WTC11 (cell line): ENCODE measurements around the gene RBMS1. TPM values are rescaled to one million over a fixed set of nuclear protein-coding genes. Genes with fewer than 3 reads are reported as not detected.

Experiments
- ATAC-seq: fragments of 200-7000 bp; cut with Tn5 transposase; 2 replicates; pipeline ENCODE4 v1.10.0; 2021; ENCODE audit warnings: mild to moderate bottlenecking, moderate library complexity
- CTCF ChIA-PET: fragments of 300-600 bp; sonication (Branson Sonifier 250); formaldehyde crosslinking; loops from one replicate; lab custom pipeline; 2021; ENCODE audit warnings: antibody characterized with exemption; lab: Charles Lee
- POLR2A ChIA-PET: fragments of 350-600 bp; sonication (Branson Sonifier 250); formaldehyde crosslinking; loops from one replicate; lab custom pipeline; 2021; ENCODE audit warnings: antibody characterized with exemption; lab: Charles Lee
- DNase-seq: peaks from one replicate; pipeline ENCODE4 v3.0.0; 2021; ENCODE audit warnings: low spot score
- H3K27ac Mint-ChIP-seq: 2 replicates; pipeline ENCODE4 v1.8.0; 2021; ENCODE audit warnings: mixed read lengths
- H3K27me3 Mint-ChIP-seq: 2 replicates; pipeline ENCODE4 v1.8.0; 2021; ENCODE audit warnings: low read depth, mild to moderate bottlenecking, moderate library complexity, mixed read lengths
- H3K36me3 Mint-ChIP-seq: 2 replicates; pipeline ENCODE4 v1.8.0; 2021; ENCODE audit warnings: mixed read lengths
- H3K4me1 Mint-ChIP-seq: 2 replicates; pipeline ENCODE4 v1.8.0; 2022; ENCODE audit warnings: mixed read lengths
- H3K4me3 Mint-ChIP-seq: 2 replicates; pipeline ENCODE4 v1.8.0; 2021; ENCODE audit warnings: mild to moderate bottlenecking, moderate library complexity, mixed read lengths
- H3K9me3 Mint-ChIP-seq: 2 replicates; pipeline ENCODE4 v1.8.0; 2021; ENCODE audit warnings: mixed read lengths
- CREM ChIP-seq: sonication (generic); formaldehyde crosslinking; IDR thresholded peaks from 2 replicates; pipeline ENCODE4 v1.8.1; 2022; ENCODE audit warnings: mild to moderate bottlenecking, missing genetic modification reagents, moderate library complexity
- FOXK1 ChIP-seq: sonication (generic); formaldehyde crosslinking; IDR thresholded peaks from 2 replicates; pipeline ENCODE4 v1.8.0; 2022; ENCODE audit warnings: mild to moderate bottlenecking, moderate library complexity, missing genetic modification reagents
- MXD4 ChIP-seq: fragments of 250-450 bp; sonication (Bioruptor Pico); IDR thresholded peaks from 2 replicates; pipeline ENCODE4 v1.8.0; 2021; ENCODE audit warnings: mild to moderate bottlenecking, moderate library complexity, borderline replicate concordance
- MYBL2 ChIP-seq: sonication (generic); formaldehyde crosslinking; IDR thresholded peaks from 2 replicates; pipeline ENCODE4 v1.8.1; 2023; ENCODE audit warnings: mild to moderate bottlenecking, moderate library complexity, missing genetic modification reagents
- NFATC4 ChIP-seq: fragments of 250-450 bp; sonication (Bioruptor Pico); IDR thresholded peaks from 2 replicates; pipeline ENCODE4 v1.9.0; 2021; ENCODE audit warnings: mild to moderate bottlenecking
- RELA ChIP-seq: sonication (generic); formaldehyde crosslinking; IDR thresholded peaks from 2 replicates; pipeline ENCODE4 v1.8.1; 2022; ENCODE audit warnings: missing genetic modification reagents, mild to moderate bottlenecking, borderline replicate concordance
- SMAD3 ChIP-seq: sonication (generic); formaldehyde crosslinking; IDR thresholded peaks from 2 replicates; pipeline ENCODE4 v1.8.0; 2022; ENCODE audit warnings: missing genetic modification reagents, mild to moderate bottlenecking, borderline replicate concordance
- SMAD4 ChIP-seq: sonication (generic); formaldehyde crosslinking; IDR thresholded peaks from 2 replicates; pipeline ENCODE4 v1.8.0; 2022; ENCODE audit warnings: mild to moderate bottlenecking, missing genetic modification reagents
- SOX15 ChIP-seq: fragments of 250-450 bp; sonication (Bioruptor Pico); IDR thresholded peaks from 2 replicates; pipeline ENCODE4 v1.9.0; 2021; ENCODE audit warnings: mild to moderate bottlenecking
- TEAD4 ChIP-seq: sonication (generic); formaldehyde crosslinking; IDR thresholded peaks from 2 replicates; pipeline ENCODE4 v1.8.0; 2022; ENCODE audit warnings: mild to moderate bottlenecking, missing genetic modification reagents
- TP53 ChIP-seq: sonication (generic); formaldehyde crosslinking; IDR thresholded peaks from 2 replicates; pipeline ENCODE4 v1.8.1; 2023; ENCODE audit warnings: mild to moderate bottlenecking, missing genetic modification reagents
- ZNF671 ChIP-seq: fragments of 250-450 bp; sonication (Bioruptor Pico); IDR thresholded peaks from 2 replicates; pipeline ENCODE4 v1.8.0; 2021; ENCODE audit warnings: mild to moderate bottlenecking
- total RNA-seq: library from RNA; stranded (reverse); gene quantifications from 3 replicates; pipeline ENCODE4 v1.2.3, GENCODE V29; 2021
- TF ChIP-seq, protein P1 (sequence below): sonication (generic); formaldehyde crosslinking; IDR thresholded peaks from 2 replicates; pipeline ENCODE4 v1.8.1; 2023; ENCODE audit warnings: mild to moderate bottlenecking, moderate library complexity, missing genetic modification reagents
- TF ChIP-seq, protein P2 (sequence below): sonication (generic); formaldehyde crosslinking; IDR thresholded peaks from 2 replicates; pipeline ENCODE4 v1.8.0; 2023; ENCODE audit warnings: mild to moderate bottlenecking, missing genetic modification reagents
- TF ChIP-seq, protein P3 (sequence below): fragments of 250-450 bp; sonication (Bioruptor Pico); IDR thresholded peaks from 2 replicates; pipeline ENCODE4 v1.8.0; 2021; ENCODE audit warnings: mild to moderate bottlenecking
- TF ChIP-seq, protein P4 (sequence below): fragments of 250-450 bp; sonication (Bioruptor Pico); IDR thresholded peaks from 2 replicates; pipeline ENCODE4 v2.1.2; 2022; ENCODE audit warnings: mild to moderate bottlenecking, moderate library complexity
- TF ChIP-seq, protein P5 (sequence below): sonication (generic); formaldehyde crosslinking; IDR thresholded peaks from 2 replicates; pipeline ENCODE4 v1.8.1; 2022; ENCODE audit warnings: mild to moderate bottlenecking, missing genetic modification reagents, moderate library complexity, borderline replicate concordance
- TF ChIP-seq, protein P6 (sequence below): sonication (generic); formaldehyde crosslinking; IDR thresholded peaks from 2 replicates; pipeline ENCODE4 v1.8.1; 2023; ENCODE audit warnings: mild to moderate bottlenecking, missing genetic modification reagents, moderate library complexity
- TF ChIP-seq, protein P7 (sequence below): fragments of 250-450 bp; sonication (Bioruptor Pico); IDR thresholded peaks from 2 replicates; pipeline ENCODE4 v1.9.0; 2021; ENCODE audit warnings: mild to moderate bottlenecking

Gene RBMS1
- total RNA-seq, 1 experiment from 2014 or later = 56.3 TPM

DNA sequence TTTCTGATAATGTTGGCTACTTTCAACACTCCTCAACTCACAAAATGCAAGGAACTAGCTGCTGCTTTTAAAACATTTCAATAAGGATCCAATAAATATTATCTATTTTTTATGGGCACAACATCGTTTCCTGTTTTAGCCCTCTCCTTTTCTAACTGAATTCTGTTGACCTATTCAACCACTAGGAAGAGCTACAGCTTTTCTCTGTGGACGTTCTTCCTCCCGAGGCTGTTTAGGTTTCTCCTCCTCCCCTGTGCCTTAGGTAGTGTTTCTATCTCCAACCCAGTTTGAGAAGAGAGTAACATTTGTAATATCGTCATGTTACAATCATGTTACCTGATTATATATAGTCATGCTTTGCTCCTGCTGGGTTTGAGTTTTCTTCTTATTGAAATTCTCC is 202.2 kb downstream of the RBMS1 start:
- TF ChIP-seq, protein P1, sequence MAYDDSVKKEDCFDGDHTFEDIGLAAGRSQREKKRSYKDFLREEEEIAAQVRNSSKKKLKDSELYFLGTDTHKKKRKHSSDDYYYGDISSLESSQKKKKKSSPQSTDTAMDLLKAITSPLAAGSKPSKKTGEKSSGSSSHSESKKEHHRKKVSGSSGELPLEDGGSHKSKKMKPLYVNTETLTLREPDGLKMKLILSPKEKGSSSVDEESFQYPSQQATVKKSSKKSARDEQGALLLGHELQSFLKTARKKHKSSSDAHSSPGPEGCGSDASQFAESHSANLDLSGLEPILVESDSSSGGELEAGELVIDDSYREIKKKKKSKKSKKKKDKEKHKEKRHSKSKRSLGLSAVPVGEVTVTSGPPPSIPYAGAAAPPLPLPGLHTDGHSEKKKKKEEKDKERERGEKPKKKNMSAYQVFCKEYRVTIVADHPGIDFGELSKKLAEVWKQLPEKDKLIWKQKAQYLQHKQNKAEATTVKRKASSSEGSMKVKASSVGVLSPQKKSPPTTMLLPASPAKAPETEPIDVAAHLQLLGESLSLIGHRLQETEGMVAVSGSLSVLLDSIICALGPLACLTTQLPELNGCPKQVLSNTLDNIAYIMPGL (CRISPR knock-in tag) = no peak
- TF ChIP-seq MXD4 (CRISPR knock-in tag) (no peak), RELA (no peak), TEAD4 (no peak), MYBL2 (CRISPR knock-in tag) (no peak)
- TF ChIP-seq, protein P2, sequence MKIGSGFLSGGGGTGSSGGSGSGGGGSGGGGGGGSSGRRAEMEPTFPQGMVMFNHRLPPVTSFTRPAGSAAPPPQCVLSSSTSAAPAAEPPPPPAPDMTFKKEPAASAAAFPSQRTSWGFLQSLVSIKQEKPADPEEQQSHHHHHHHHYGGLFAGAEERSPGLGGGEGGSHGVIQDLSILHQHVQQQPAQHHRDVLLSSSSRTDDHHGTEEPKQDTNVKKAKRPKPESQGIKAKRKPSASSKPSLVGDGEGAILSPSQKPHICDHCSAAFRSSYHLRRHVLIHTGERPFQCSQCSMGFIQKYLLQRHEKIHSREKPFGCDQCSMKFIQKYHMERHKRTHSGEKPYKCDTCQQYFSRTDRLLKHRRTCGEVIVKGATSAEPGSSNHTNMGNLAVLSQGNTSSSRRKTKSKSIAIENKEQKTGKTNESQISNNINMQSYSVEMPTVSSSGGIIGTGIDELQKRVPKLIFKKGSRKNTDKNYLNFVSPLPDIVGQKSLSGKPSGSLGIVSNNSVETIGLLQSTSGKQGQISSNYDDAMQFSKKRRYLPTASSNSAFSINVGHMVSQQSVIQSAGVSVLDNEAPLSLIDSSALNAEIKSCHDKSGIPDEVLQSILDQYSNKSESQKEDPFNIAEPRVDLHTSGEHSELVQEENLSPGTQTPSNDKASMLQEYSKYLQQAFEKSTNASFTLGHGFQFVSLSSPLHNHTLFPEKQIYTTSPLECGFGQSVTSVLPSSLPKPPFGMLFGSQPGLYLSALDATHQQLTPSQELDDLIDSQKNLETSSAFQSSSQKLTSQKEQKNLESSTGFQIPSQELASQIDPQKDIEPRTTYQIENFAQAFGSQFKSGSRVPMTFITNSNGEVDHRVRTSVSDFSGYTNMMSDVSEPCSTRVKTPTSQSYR (CRISPR knock-in tag) = no peak
- TF ChIP-seq, protein P3, sequence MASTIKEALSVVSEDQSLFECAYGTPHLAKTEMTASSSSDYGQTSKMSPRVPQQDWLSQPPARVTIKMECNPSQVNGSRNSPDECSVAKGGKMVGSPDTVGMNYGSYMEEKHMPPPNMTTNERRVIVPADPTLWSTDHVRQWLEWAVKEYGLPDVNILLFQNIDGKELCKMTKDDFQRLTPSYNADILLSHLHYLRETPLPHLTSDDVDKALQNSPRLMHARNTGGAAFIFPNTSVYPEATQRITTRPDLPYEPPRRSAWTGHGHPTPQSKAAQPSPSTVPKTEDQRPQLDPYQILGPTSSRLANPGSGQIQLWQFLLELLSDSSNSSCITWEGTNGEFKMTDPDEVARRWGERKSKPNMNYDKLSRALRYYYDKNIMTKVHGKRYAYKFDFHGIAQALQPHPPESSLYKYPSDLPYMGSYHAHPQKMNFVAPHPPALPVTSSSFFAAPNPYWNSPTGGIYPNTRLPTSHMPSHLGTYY (CRISPR knock-in tag) = no peak
- peaks cover 8% of the 10 kb centered on the region; the same call in 1 of the 2 replicates for H3K4me1 Mint-ChIP-seq
- ATAC-seq (0 out of 2 replicates have a peak, but pooled peaks have one; percentile 30), DNase-seq (no peak)
- H3K4me3 Mint-ChIP-seq = no peak overlapping the region
- CTCF ChIA-PET = interaction anchor here (0.6 to 2.6 kb wide), 5 partner anchors 12 to 156 kb away, joined by 3 to 14 read pairs (median 3); no protein-coding TSS in a partner anchor
- peaks cover 6% of the 10 kb centered on the region for H3K36me3 Mint-ChIP-seq
- POLR2A ChIA-PET = interaction anchor here (0.6 kb wide), 1 partner anchor 1027 kb away, joined by 3 read pairs; no protein-coding TSS in a partner anchor
- no peaks in the 10 kb centered on the region for H3K9me3 Mint-ChIP-seq
- H3K27ac Mint-ChIP-seq = no peak overlapping the region
- no peaks in the 10 kb centered on the region for H3K27me3 Mint-ChIP-seq

DNA sequence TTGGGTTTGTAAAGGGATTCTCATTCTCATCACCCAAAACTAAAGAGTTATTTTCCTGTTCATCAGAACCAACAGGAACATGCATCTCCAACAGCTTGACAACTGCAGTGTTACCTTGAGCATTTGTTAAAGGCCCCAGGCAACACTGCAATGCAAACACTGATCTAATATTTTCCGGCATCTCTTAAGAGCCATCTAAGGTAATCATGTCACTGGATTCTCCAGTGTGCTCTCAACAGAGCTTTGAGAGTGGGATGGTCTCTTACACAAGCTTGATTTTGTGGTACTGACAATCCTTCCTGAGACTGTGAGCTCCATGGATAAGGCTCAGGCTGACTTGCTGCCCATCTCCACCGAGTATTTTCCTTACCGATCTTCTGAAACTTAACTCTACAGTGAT is 203.0 kb downstream of the RBMS1 start:
- TF ChIP-seq, protein P4, sequence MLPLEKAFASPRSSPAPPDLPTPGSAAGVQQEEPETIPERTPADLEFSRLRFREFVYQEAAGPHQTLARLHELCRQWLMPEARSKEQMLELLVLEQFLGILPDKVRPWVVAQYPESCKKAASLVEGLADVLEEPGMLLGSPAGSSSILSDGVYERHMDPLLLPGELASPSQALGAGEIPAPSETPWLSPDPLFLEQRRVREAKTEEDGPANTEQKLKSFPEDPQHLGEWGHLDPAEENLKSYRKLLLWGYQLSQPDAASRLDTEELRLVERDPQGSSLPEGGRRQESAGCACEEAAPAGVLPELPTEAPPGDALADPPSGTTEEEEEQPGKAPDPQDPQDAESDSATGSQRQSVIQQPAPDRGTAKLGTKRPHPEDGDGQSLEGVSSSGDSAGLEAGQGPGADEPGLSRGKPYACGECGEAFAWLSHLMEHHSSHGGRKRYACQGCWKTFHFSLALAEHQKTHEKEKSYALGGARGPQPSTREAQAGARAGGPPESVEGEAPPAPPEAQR (CRISPR knock-in tag) = no peak
- TF ChIP-seq, protein P5, sequence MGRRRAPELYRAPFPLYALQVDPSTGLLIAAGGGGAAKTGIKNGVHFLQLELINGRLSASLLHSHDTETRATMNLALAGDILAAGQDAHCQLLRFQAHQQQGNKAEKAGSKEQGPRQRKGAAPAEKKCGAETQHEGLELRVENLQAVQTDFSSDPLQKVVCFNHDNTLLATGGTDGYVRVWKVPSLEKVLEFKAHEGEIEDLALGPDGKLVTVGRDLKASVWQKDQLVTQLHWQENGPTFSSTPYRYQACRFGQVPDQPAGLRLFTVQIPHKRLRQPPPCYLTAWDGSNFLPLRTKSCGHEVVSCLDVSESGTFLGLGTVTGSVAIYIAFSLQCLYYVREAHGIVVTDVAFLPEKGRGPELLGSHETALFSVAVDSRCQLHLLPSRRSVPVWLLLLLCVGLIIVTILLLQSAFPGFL (CRISPR knock-in tag) = no peak
- TF ChIP-seq, protein P6, sequence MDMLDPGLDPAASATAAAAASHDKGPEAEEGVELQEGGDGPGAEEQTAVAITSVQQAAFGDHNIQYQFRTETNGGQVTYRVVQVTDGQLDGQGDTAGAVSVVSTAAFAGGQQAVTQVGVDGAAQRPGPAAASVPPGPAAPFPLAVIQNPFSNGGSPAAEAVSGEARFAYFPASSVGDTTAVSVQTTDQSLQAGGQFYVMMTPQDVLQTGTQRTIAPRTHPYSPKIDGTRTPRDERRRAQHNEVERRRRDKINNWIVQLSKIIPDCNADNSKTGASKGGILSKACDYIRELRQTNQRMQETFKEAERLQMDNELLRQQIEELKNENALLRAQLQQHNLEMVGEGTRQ (CRISPR knock-in tag) = no peak
- TF ChIP-seq, all 79 proteins: peak for 0
- Mint-ChIP-seq H3K27ac (no peak overlapping the region), H3K27me3 (no peaks in the 10 kb centered on the region), H3K9me3 (no peaks in the 10 kb centered on the region), H3K4me3 (no peak overlapping the region), H3K36me3 (peaks cover 3% of the 10 kb centered on the region; the same call in 1 of the 2 replicates), H3K4me1 (peaks cover 8% of the 10 kb centered on the region; the same call in 1 of the 2 replicates)
- ATAC-seq (no peak), DNase-seq (no peak)
- ChIA-PET POLR2A (interaction anchor here (0.6 kb wide), 1 partner anchor 1026 kb away, joined by 3 read pairs; no protein-coding TSS in a partner anchor), CTCF (interaction anchor here (1.2 to 2.6 kb wide), 3 partner anchors 12 to 138 kb away, joined by 3 to 14 read pairs (median 10); no protein-coding TSS in a partner anchor)

DNA sequence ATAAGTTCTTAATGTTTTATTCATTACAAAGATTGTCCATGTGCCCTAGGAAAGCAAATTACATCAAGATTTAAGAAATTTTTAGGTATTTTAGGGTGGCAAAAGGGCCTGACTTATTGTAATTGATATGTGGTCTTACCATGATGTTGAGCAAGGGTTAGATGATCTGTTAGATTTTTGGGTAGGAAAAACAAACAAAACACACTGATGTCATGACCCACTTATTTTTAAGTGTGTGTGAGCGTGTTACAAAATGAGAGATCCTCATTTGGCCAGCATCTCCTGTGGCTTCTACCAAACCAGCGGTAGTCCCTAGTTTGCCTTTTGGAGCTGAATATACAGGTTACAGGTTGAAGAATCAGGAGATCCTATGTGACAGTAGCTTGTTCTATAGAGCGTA is 203.8 kb downstream of the RBMS1 start:
- Mint-ChIP-seq H3K4me1 (peaks cover 8% of the 10 kb centered on the region; the same call in 1 of the 2 replicates), H3K9me3 (no peaks in the 10 kb centered on the region), H3K36me3 (peaks cover 6% of the 10 kb centered on the region), H3K27ac (no peak overlapping the region), H3K27me3 (no peaks in the 10 kb centered on the region), H3K4me3 (no peak overlapping the region)
- ChIA-PET CTCF (interaction anchor here (0.8 to 2.6 kb wide), 2 partner anchors 11 to 38 kb away, joined by 3 to 10 read pairs; no protein-coding TSS in a partner anchor), POLR2A (interaction anchor here (0.6 kb wide), 1 partner anchor 12 kb away, joined by 3 read pairs; no protein-coding TSS in a partner anchor)
- DNase-seq = no peak
- no peak for ATAC-seq
- TF ChIP-seq FOXK1 (CRISPR knock-in tag) (no peak), SMAD4 (CRISPR knock-in tag) (no peak), NFATC4 (no peak), SOX15 (CRISPR knock-in tag) (no peak), CREM (CRISPR knock-in tag) (no peak), TP53 (no peak), SMAD3 (no peak), ZNF671 (CRISPR knock-in tag) (no peak)
- TF ChIP-seq, protein P1 (CRISPR knock-in tag) = no peak
- TF ChIP-seq, protein P7, sequence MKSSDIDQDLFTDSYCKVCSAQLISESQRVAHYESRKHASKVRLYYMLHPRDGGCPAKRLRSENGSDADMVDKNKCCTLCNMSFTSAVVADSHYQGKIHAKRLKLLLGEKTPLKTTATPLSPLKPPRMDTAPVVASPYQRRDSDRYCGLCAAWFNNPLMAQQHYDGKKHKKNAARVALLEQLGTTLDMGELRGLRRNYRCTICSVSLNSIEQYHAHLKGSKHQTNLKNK (CRISPR knock-in tag) = no peak
